ENCODE results near the gene CCDC13.
A peak's percentile ranks its signal among the peaks of the same experiment; 100 is the strongest.

CCDC13 gene

GRCh38 chr3:42795621-42796181, 22.6 kb upstream of the CCDC13 start:
- DNase-seq: no peak

GRCh38 chr3:42790714-42791229, 17.7 kb upstream of the CCDC13 start:
- no peak for DNase-seq

GRCh38 chr3:42786631-42787030, 13.6 kb upstream of the CCDC13 start:
- DNase-seq: no peak

GRCh38 chr3:42786212-42786611, 13.2 kb upstream of the CCDC13 start:
- no peak for DNase-seq

- peak; percentile 62 for DNase-seq
Measured at GRCh38 chr3:42780892-42781700, 8.0 kb upstream of the CCDC13 start.

GRCh38 chr3:42780398-42780797, 7.3 kb upstream of the CCDC13 start:
- no peak for DNase-seq

GRCh38 chr3:42778644-42779043, 5.6 kb upstream of the CCDC13 start:
- DNase-seq: no peak

GRCh38 chr3:42773409-42773751, 327 bp upstream of the CCDC13 start:
- DNase-seq: no peak

GRCh38 chr3:42771271-42771670, 1.8 kb downstream of the CCDC13 start:
- no peak for DNase-seq

- DNase-seq: no peak
Measured at GRCh38 chr3:42769477-42770131, 3.4 kb downstream of the CCDC13 start.

GRCh38 chr3:42764561-42765295, 8.3 kb downstream of the CCDC13 start:
- no peak for DNase-seq

GRCh38 chr3:42764115-42764514, 8.9 kb downstream of the CCDC13 start:
- DNase-seq: no peak

GRCh38 chr3:42763021-42763420, 10.0 kb downstream of the CCDC13 start:
- DNase-seq: no peak

- DNase-seq: no peak
Measured at GRCh38 chr3:42762046-42762724, 10.9 kb downstream of the CCDC13 start.

- DNase-seq: no peak
Measured at GRCh38 chr3:42758126-42758525, 14.9 kb downstream of the CCDC13 start.

GRCh38 chr3:42756681-42757213, 16.3 kb downstream of the CCDC13 start:
- no peak for DNase-seq

GRCh38 chr3:42755681-42756578, 17.1 kb downstream of the CCDC13 start:
- DNase-seq: no peak

GRCh38 chr3:42753757-42754156, 19.3 kb downstream of the CCDC13 start:
- DNase-seq: no peak

GRCh38 chr3:42752961-42753360, 20.1 kb downstream of the CCDC13 start:
- DNase-seq: no peak

- DNase-seq: no peak
Measured at GRCh38 chr3:42752441-42752840, 20.6 kb downstream of the CCDC13 start.

GRCh38 chr3:42751609-42752008, 21.4 kb downstream of the CCDC13 start:
- DNase-seq: no peak
